ENCODE results near the gene FBXO28. TPM values are rescaled to one million over a fixed set of nuclear protein-coding genes. Genes with fewer than 3 reads are reported as not detected.

Gene FBXO28
- total RNA-seq, 4 donors from 2014 or later, result 7.0 to 31.0 (median 26.4) TPM

- TF ChIP-seq EP300 (IDR thresholded peaks at IDR 0.05; ENCODE audit: low read depth) (no peak), POLR2AphosphoS5 (IDR thresholded peaks at IDR 0.05) (peak; percentile 90 to 93 (median 91)), POLR2A (IDR thresholded peaks at IDR 0.05) (peak; percentile 79)
- TF ChIP-seq, protein P1, sequence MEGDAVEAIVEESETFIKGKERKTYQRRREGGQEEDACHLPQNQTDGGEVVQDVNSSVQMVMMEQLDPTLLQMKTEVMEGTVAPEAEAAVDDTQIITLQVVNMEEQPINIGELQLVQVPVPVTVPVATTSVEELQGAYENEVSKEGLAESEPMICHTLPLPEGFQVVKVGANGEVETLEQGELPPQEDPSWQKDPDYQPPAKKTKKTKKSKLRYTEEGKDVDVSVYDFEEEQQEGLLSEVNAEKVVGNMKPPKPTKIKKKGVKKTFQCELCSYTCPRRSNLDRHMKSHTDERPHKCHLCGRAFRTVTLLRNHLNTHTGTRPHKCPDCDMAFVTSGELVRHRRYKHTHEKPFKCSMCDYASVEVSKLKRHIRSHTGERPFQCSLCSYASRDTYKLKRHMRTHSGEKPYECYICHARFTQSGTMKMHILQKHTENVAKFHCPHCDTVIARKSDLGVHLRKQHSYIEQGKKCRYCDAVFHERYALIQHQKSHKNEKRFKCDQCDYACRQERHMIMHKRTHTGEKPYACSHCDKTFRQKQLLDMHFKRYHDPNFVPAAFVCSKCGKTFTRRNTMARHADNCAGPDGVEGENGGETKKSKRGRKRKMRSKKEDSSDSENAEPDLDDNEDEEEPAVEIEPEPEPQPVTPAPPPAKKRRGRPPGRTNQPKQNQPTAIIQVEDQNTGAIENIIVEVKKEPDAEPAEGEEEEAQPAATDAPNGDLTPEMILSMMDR (IDR thresholded peaks at IDR 0.05), result no peak
- DNase-seq, result peak; percentile 85
- WGBS, 2 donors (ENCODE audit: low coverage in 1 of 2), result 1% methylated on average over 61 of the region's 94 CpGs; no CpG with 5 or more reads in 1 of the 2 donors
- no peaks in the 10 kb centered on the region for H3K27me3 ChIP-seq
- peak within 1 kb of the TSS; percentile 89 to 98 (median 94) for H3K27ac ChIP-seq
- no peaks in the 10 kb centered on the region for H3K9me3 ChIP-seq
- H3K4me3 ChIP-seq, result peak within 1 kb of the TSS; percentile 67 to 86 (median 80)
- in situ Hi-C loops (cut with MboI; ENCODE audit: low pct_ligation_motif_present in 1 of 4, low pct_unique_long_range_greater_than_20kb in 1 of 4, low sequenced_read_pairs in 3 of 4), result no loop called here
- H3K4me1 ChIP-seq, result peaks cover 6 to 37% (median 18%) of the 10 kb centered on the region in 4 donors
- intact Hi-C loops (cut with DNase I; ENCODE audit: low total_unique reads), result loop anchor here (10.0 kb wide), 1 partner anchor 152 kb away; the partner anchor contains the start of gene NVL
- H3K36me3 ChIP-seq, result no peaks in the 10 kb centered on the region
These were observed 69.1 kb downstream of the FBXO28 start, which contains the start of gene DEGS1 for GRCh38 chr1:224182866-224183590. DEGS1 (plus strand) TSS chr1:224183240; CDS start chr1:224183337, 97 bp downstream.

- H3K27ac ChIP-seq, result peak overlapping the region; percentile 89 to 98 (median 94)
- peak overlapping the region; percentile 67 to 86 (median 80) for H3K4me3 ChIP-seq
- TF ChIP-seq, protein P1 (IDR thresholded peaks at IDR 0.05), result peak in 1 of 5 experiments; percentile 5
- TF ChIP-seq POLR2A (IDR thresholded peaks at IDR 0.05) (no peak), POLR2AphosphoS5 (IDR thresholded peaks at IDR 0.05) (no peak), EP300 (IDR thresholded peaks at IDR 0.05; ENCODE audit: low read depth) (no peak)
- peaks cover 6 to 37% (median 18%) of the 10 kb centered on the region in 4 donors for H3K4me1 ChIP-seq
- intact Hi-C loops (cut with DNase I; ENCODE audit: low total_unique reads) (loop anchor here (10.0 kb wide), 1 partner anchor 151 kb away; the partner anchor contains the start of gene NVL), in situ Hi-C loops (cut with MboI; ENCODE audit: low pct_ligation_motif_present in 1 of 4, low pct_unique_long_range_greater_than_20kb in 1 of 4, low sequenced_read_pairs in 3 of 4) (no loop called here)
- no peaks in the 10 kb centered on the region for H3K27me3 ChIP-seq
- H3K36me3 ChIP-seq, result no peaks in the 10 kb centered on the region
- H3K9me3 ChIP-seq, result no peaks in the 10 kb centered on the region
- DNase-seq, result peak; percentile 56
- WGBS, 2 donors (ENCODE audit: low coverage in 1 of 2), result 0 to 20% methylated on average over 1 to 19 of the region's 53 CpGs
These were observed 69.8 kb downstream of the FBXO28 start for GRCh38 chr1:224183591-224184312.

DNA sequence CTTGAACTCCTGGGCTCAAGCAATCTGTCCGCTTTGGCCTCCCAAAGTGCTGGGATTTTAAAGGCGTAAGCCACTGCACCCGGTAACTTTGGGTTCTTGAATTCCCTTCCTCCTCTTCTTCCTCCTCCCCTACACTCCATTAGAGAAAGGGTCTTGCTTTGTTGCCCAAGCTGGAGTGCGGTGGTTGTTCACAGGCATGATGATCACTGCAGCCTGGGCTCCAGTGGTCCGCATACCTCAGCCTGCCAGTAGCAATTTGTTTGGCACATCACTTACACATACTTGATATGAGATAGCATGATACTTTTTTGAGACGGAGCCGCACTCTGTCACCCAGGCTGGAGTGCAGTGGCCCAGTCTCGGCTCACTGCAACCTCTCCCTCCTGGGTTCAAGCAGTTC, 71.3 kb downstream of the FBXO28 start:
- H3K9me3 ChIP-seq, result no peaks in the 10 kb centered on the region
- TF ChIP-seq POLR2A (IDR thresholded peaks at IDR 0.05), result no peak
- TF ChIP-seq, protein P1 (IDR thresholded peaks at IDR 0.05), result no peak
- TF ChIP-seq POLR2AphosphoS5 (IDR thresholded peaks at IDR 0.05), result no peak
- TF ChIP-seq EP300 (IDR thresholded peaks at IDR 0.05; ENCODE audit: low read depth), result no peak

GRCh38 chr1:224188286-224188685, 74.4 kb downstream of the FBXO28 start:
- in situ Hi-C loops (cut with MboI; ENCODE audit: low pct_ligation_motif_present in 1 of 4, low pct_unique_long_range_greater_than_20kb in 1 of 4, low sequenced_read_pairs in 3 of 4), result no loop called here
- Histone ChIP-seq H3K36me3 (peaks cover 0 to 4% (median 0%) of the 10 kb centered on the region in 4 donors), H3K27me3 (no peaks in the 10 kb centered on the region), H3K4me1 (peaks cover 6 to 26% (median 14%) of the 10 kb centered on the region in 4 donors), H3K27ac (no peak overlapping the region), H3K4me3 (no peak overlapping the region), H3K9me3 (no peaks in the 10 kb centered on the region)
- no peak for DNase-seq
- 90% methylated on average over 2 of the region's 2 CpGs for WGBS, 2 donors (ENCODE audit: low coverage in 1 of 2)
- TF ChIP-seq POLR2AphosphoS5 (IDR thresholded peaks at IDR 0.05), result no peak
- TF ChIP-seq, protein P1 (IDR thresholded peaks at IDR 0.05), result no peak
- no peak for TF ChIP-seq POLR2A (IDR thresholded peaks at IDR 0.05)
- TF ChIP-seq EP300 (IDR thresholded peaks at IDR 0.05; ENCODE audit: low read depth), result no peak
- intact Hi-C loops (cut with DNase I; ENCODE audit: low total_unique reads), result loop anchor here (10.0 kb wide), 1 partner anchor 147 kb away; the partner anchor contains the start of gene NVL

More for the DNA sequence above, 71.3 kb downstream of the FBXO28 start:
- WGBS, 2 donors (ENCODE audit: low coverage in 1 of 2), result 81 to 88% methylated on average over 4 to 8 of the region's 8 CpGs
- in situ Hi-C loops (cut with MboI; ENCODE audit: low pct_ligation_motif_present in 1 of 4, low pct_unique_long_range_greater_than_20kb in 1 of 4, low sequenced_read_pairs in 3 of 4), result no loop called here
- peaks cover 6 to 37% (median 18%) of the 10 kb centered on the region in 4 donors for H3K4me1 ChIP-seq
- DNase-seq, result no peak
- H3K27me3 ChIP-seq, result no peaks in the 10 kb centered on the region
- H3K27ac ChIP-seq, result no peak overlapping the region
- intact Hi-C loops (cut with DNase I; ENCODE audit: low total_unique reads), result loop anchor here (10.0 kb wide), 1 partner anchor 150 kb away; the partner anchor contains the start of gene NVL
- no peaks in the 10 kb centered on the region for H3K36me3 ChIP-seq
- peak overlapping the region in 1 of 4 donors; percentile 67 for H3K4me3 ChIP-seq

All from transverse colon (tissue), 4 donors.